ENCODE data around the gene CD38. TPM values are rescaled to one million over a fixed set of nuclear protein-coding genes. Genes with fewer than 3 reads are reported as not detected.

The CD38 gene
- total and polyA plus RNA-seq, 11 donors: 1.0 to 12.4 (median 2.8) TPM

DNA sequence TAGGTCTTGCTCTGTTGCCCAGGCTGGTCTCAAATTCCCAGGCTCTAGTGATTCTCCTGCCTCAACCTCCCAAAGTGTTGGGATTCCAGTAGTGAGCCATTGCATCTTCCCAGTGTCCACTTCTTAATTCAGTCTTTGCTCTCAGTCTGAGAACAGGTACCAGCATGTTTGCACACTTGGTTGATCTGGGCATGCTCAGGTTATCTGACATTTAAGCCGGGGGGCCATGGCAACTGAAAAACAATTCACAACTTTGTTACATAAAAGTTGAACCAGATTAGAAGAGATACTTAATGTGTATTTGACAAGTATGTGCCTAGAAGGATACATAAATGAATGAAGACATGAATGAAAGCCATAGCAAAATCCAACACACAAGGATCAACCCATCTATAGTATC, 121.4 kb downstream of the CD38 start:
- TF ChIP-seq, protein P1, sequence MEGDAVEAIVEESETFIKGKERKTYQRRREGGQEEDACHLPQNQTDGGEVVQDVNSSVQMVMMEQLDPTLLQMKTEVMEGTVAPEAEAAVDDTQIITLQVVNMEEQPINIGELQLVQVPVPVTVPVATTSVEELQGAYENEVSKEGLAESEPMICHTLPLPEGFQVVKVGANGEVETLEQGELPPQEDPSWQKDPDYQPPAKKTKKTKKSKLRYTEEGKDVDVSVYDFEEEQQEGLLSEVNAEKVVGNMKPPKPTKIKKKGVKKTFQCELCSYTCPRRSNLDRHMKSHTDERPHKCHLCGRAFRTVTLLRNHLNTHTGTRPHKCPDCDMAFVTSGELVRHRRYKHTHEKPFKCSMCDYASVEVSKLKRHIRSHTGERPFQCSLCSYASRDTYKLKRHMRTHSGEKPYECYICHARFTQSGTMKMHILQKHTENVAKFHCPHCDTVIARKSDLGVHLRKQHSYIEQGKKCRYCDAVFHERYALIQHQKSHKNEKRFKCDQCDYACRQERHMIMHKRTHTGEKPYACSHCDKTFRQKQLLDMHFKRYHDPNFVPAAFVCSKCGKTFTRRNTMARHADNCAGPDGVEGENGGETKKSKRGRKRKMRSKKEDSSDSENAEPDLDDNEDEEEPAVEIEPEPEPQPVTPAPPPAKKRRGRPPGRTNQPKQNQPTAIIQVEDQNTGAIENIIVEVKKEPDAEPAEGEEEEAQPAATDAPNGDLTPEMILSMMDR (IDR thresholded peaks at IDR 0.05): no peak
- no peak for TF ChIP-seq POLR2A (IDR thresholded peaks at IDR 0.05)
- WGBS, 4 donors: 86 to 91% (median 87%) methylated on average over 1 of the region's 1 CpG
- peaks cover 0 to 3% (median 0%) of the 10 kb centered on the region in 9 donors for H3K27me3 ChIP-seq
- intact Hi-C loops (cut with DNase I): no loop called here
- DNase-seq (no peak), ATAC-seq (no peak)
- H3K4me1 ChIP-seq: peaks cover 0 to 10% (median 0%) of the 10 kb centered on the region in 12 donors
- no peak overlapping the region for H3K27ac ChIP-seq
- no peak overlapping the region for H3K4me3 ChIP-seq
- H3K9me3 ChIP-seq: no peaks in the 10 kb centered on the region
- H3K36me3 ChIP-seq: no peaks in the 10 kb centered on the region

DNA sequence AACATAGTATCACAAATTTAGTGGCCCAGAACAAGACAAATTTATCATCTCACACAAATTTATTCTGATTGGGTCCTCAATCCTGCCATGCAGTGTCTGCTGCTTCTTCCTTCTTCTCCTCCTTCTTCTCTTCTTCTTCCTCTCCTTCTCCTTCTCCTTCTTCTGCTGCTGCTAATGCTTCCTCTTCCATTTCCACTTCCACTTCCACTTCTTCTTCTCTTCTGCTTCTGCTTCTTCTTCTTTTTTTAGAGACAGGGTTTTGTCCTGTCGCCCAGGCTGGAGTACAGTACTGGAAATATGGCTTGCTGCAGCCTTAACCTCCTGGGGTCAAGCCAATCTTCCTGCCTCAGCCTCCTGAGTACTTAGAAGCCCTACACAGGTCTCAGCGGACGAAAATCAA, 122.9 kb downstream of the CD38 start:
- DNase-seq: no peak
- Histone ChIP-seq H3K4me3 (no peak overlapping the region), H3K27me3 (peaks cover 0 to 12% (median 0%) of the 10 kb centered on the region in 9 donors), H3K36me3 (no peaks in the 10 kb centered on the region), H3K4me1 (peaks cover 0 to 10% (median 0%) of the 10 kb centered on the region in 12 donors), H3K27ac (no peak overlapping the region), H3K9me3 (no peaks in the 10 kb centered on the region)
- ATAC-seq: no peak
- WGBS, 4 donors: 82 to 83% (median 83%) methylated on average over 3 of the region's 3 CpGs
- no peak for TF ChIP-seq POLR2A (IDR thresholded peaks at IDR 0.05)
- TF ChIP-seq, protein P1 (IDR thresholded peaks at IDR 0.05): no peak
- intact Hi-C loops (cut with DNase I): no loop called here

DNA sequence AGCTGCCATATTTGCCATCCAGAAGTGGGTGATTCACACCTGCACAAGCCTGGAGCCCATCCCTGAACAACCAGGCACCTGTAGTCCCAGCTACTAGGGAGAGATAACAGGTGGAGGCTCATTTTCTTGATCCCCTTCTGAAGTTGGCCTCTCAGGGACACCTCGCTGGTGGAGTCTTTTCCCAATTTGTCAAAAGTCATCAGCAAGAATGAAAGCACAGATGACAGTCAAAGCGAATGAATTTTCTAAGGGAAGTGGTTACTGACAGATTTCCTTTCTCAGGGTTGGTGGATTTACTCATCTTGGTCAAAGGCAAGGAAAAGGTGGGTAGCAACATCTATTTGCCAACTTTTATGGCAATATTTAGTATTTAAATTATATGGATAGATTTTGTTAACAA, 123.9 kb downstream of the CD38 start:
- Histone ChIP-seq H3K4me3 (no peak overlapping the region), H3K27me3 (peaks cover 0 to 18% (median 0%) of the 10 kb centered on the region in 9 donors), H3K9me3 (no peaks in the 10 kb centered on the region), H3K4me1 (peaks cover 0 to 10% (median 0%) of the 10 kb centered on the region in 12 donors), H3K36me3 (no peaks in the 10 kb centered on the region), H3K27ac (no peak overlapping the region)
- intact Hi-C loops (cut with DNase I): no loop called here
- no peak for ATAC-seq
- no peak for DNase-seq
- TF ChIP-seq, protein P1 (IDR thresholded peaks at IDR 0.05): no peak
- no peak for TF ChIP-seq POLR2A (IDR thresholded peaks at IDR 0.05)
- WGBS, 4 donors: 67 to 83% (median 76%) methylated on average over 2 of the region's 2 CpGs

DNA sequence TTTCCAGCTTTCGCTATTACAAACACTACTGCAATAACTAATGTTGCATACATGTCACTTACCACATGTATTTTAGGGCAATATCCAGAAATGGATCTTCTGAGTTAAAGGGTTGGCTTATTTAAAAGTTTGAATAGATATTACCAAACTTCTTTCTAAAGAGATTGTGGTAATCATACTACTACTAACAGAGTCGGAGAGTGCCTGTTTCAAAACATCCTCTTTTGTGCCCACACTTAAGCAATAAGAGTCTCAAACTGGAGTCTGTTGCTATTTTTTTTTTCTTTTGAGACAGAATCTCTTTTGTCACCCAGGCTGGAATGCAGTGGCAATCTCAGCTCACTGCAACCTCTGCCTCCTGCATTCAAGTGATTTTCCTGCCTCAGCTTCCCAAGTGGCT, 124.6 kb downstream of the CD38 start:
- no peak for TF ChIP-seq POLR2A (IDR thresholded peaks at IDR 0.05)
- TF ChIP-seq, protein P1 (IDR thresholded peaks at IDR 0.05): no peak
- ATAC-seq (no peak), DNase-seq (no peak)
- intact Hi-C loops (cut with DNase I): no loop called here
- H3K27me3 ChIP-seq: peaks cover 0 to 18% (median 0%) of the 10 kb centered on the region in 9 donors
- no peak overlapping the region for H3K4me3 ChIP-seq
- H3K4me1 ChIP-seq: peaks cover 0 to 10% (median 0%) of the 10 kb centered on the region in 12 donors
- no peaks in the 10 kb centered on the region for H3K9me3 ChIP-seq
- 84 to 91% (median 88%) methylated on average over 2 of the region's 2 CpGs for WGBS, 4 donors
- no peaks in the 10 kb centered on the region for H3K36me3 ChIP-seq
- H3K27ac ChIP-seq: no peak overlapping the region

Other genes starting within 250 kb of the CD38 start
- gene FBXL5, start 123.0 kb upstream of the CD38 start, total RNA-seq: 100 to 1,000 TPM in 1 of 9 donors, 10 to 100 TPM in 8; 71.1 to 112 (median 82.1) TPM
- gene FBXL5, start 123.0 kb upstream of the CD38 start, polyA plus RNA-seq: 10 to 100 TPM; 32.7 to 48.9 TPM
- 10 to 100 TPM; 23.2 to 37.7 (median 32.2) TPM for gene FAM200B, start 96.5 kb upstream of the CD38 start, total RNA-seq
- 10 to 100 TPM; 25.0 to 33.9 TPM for gene FAM200B, start 96.5 kb upstream of the CD38 start, polyA plus RNA-seq
- gene BST1, start 75.3 kb upstream of the CD38 start, total RNA-seq: 10 to 100 TPM in 1 of 9 donors, 1 to 10 TPM in 8; 1.3 to 18.4 (median 2.1) TPM
- 1 to 10 TPM; 1.9 to 2.5 TPM for gene BST1, start 75.3 kb upstream of the CD38 start, polyA plus RNA-seq
- gene FGFBP1, start 160.4 kb downstream of the CD38 start, total RNA-seq: 1 to 10 TPM in 1 of 9 donors, not detected in 8; 1.1 TPM
- gene FGFBP1, start 160.4 kb downstream of the CD38 start, polyA plus RNA-seq: not detected
- 10 to 100 TPM in 1 of 9 donors, 1 to 10 TPM in 6, under 1 TPM in 2; 0.88 to 15.6 (median 1.6) TPM for gene FGFBP2, start 184.8 kb downstream of the CD38 start, total RNA-seq
- gene FGFBP2, start 184.8 kb downstream of the CD38 start, polyA plus RNA-seq: 1 to 10 TPM in 1 of 2 donors, under 1 TPM in 1; 0.39 to 1.4 TPM

All from heart left ventricle (tissue), 16 donors.